GM12875 (cell line): ENCODE measurements around the gene PRR5L.

Experiments
- H3K4me3 ChIP-seq: one replicate; pipeline ENCODE4 v1.5.1; 2011; ENCODE audit warnings: low read depth, low read length, control low read depth
- CTCF ChIP-seq: IDR thresholded peaks from 2 replicates; pipeline ENCODE4 v1.5.1; 2011; ENCODE audit warnings: low read depth, mild to moderate bottlenecking, control low read depth, inconsistent platforms, low read length, moderate library complexity, borderline replicate concordance; ENCODE audit not compliant: insufficient read depth

The PRR5L gene

GRCh38 chr11:36292311-36292722, 3.8 kb upstream of the PRR5L start:
- TF ChIP-seq CTCF, result no peak
- H3K4me3 ChIP-seq, result no peak overlapping the region

- no peak overlapping the region for H3K4me3 ChIP-seq
- TF ChIP-seq CTCF, result no peak
Observed at GRCh38 chr11:36296884-36297543, 926 bp downstream of the PRR5L start.

DNA sequence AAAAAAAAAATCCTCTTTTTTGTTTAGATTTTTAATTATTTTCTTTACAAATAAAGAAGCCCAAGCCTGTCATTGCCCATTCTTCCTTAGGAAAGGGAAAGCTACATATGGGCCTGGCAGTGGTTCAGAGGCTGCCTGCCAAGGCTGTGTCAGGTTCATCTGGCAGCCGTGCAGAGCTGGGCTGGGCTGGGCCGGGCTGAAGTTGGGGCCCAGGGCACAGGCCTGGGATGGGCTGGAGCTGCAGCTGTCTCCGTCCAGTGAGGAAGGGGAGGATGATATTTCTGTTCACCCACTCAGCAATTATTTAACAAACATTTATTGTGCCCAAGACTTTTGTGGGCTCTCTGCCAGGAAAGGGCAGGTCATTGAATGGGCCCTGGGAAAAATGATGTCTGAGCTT, 4.6 kb downstream of the PRR5L start:
- TF ChIP-seq CTCF, result no peak

GRCh38 chr11:36304351-36304750, 8.3 kb downstream of the PRR5L start:
- TF ChIP-seq CTCF, result no peak
- H3K4me3 ChIP-seq, result no peak overlapping the region

More for the DNA sequence above, 4.6 kb downstream of the PRR5L start:
- no peak overlapping the region for H3K4me3 ChIP-seq

- H3K4me3 ChIP-seq, result no peak overlapping the region
- TF ChIP-seq CTCF, result no peak
Observed at GRCh38 chr11:36305047-36305446, 9.0 kb downstream of the PRR5L start.

DNA sequence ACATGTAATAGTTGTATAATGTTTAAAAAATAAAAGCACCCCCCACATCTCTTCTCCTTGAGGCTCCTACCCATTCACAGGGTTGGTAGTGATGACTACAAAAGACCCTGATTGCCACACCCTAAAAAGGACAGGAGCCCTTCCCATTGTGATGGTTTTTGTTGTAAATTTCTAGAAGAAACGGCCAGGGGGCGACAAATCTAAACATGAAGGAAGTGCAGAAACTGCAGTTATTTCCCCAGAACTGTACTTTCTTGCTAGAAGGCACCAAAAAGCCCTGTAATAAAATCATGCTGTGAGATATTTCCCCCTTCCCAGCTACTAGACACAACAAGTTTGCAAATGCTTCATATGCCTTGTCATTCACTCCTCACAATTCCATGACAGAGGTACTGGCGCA, 10.8 kb downstream of the PRR5L start:
- no peak for TF ChIP-seq CTCF
- H3K4me3 ChIP-seq, result no peak overlapping the region

- H3K4me3 ChIP-seq, result no peak overlapping the region
- TF ChIP-seq CTCF, result no peak
Observed at GRCh38 chr11:36308577-36308976, 12.5 kb downstream of the PRR5L start.
